Stimulated activated naive CD8-positive, alpha-beta T cell treated with anti-CD3 and anti-CD28 coated beads, Interleukin-15, amount 100 ng/mL, for 72 hours (primary cell): ENCODE measurements around the gene TRIM2.
"Not testable (repeated sequence)": the region's sequence is repeated elsewhere in the genome, so short reads cannot be mapped to it uniquely, and the experiment has no call there.

ENCODE experiments used
- ATAC-seq: fragments of 150-1000 bp; cut with Tn5 transposase; 2 replicates; pipeline ENCODE4 v1.10.0; 2021; ENCODE audit warnings: mild to moderate bottlenecking, moderate library complexity
- DNase-seq, 2 donors: peaks; one replicate each; pipeline ENCODE4 v3.0.0; 2021 to 2022
- H3K27ac Mint-ChIP-seq, 2 donors: one replicate each; pipeline ENCODE4 v1.8.0; 2022; ENCODE audit warnings: mild to moderate bottlenecking in 2 of 2, mixed read lengths in 2 of 2, moderate library complexity in 2 of 2
- H3K27me3 Mint-ChIP-seq: one replicate; pipeline ENCODE4 v1.8.0; 2022; ENCODE audit warnings: mixed read lengths
- H3K4me1 Mint-ChIP-seq: one replicate; pipeline ENCODE4 v1.8.0; 2022; ENCODE audit warnings: mild to moderate bottlenecking, mixed read lengths
- H3K4me3 Mint-ChIP-seq, 2 donors: one replicate each; pipeline ENCODE4 v1.8.0; 2022; ENCODE audit warnings: mild to moderate bottlenecking in 2 of 2, mixed read lengths in 2 of 2, moderate library complexity in 1 of 2
- H3K9me3 Mint-ChIP-seq, 2 donors: one replicate each; pipeline ENCODE4 v1.8.0; 2022; ENCODE audit warnings: mixed read lengths in 2 of 2

Gene TRIM2

DNA sequence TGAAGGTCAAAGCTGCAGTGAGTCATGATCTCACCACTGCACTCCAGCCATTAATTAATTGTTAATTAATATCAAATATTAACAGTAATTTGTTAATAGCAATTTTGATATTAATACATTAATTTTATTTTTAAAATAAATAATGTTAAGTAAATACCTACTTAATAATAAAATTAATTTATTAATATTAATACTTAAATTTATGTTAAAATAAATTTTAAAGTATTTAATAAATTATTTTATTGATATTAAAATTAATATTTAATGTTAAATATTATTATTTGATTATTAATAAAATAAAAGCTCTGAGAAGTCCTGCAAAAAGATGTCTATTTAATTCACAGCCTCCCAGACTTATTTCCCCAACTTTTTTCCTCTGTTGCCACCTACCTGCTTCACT lies 25.1 kb upstream of the TRIM2 start:
- H3K4me1 Mint-ChIP-seq, result no peaks in the 10 kb centered on the region
- no peaks in the 10 kb centered on the region for H3K27me3 Mint-ChIP-seq
- no peak overlapping the region for H3K4me3 Mint-ChIP-seq
- no peaks in the 10 kb centered on the region for H3K9me3 Mint-ChIP-seq
- no peak for ATAC-seq
- DNase-seq, result no peak
- no peak overlapping the region for H3K27ac Mint-ChIP-seq

DNA sequence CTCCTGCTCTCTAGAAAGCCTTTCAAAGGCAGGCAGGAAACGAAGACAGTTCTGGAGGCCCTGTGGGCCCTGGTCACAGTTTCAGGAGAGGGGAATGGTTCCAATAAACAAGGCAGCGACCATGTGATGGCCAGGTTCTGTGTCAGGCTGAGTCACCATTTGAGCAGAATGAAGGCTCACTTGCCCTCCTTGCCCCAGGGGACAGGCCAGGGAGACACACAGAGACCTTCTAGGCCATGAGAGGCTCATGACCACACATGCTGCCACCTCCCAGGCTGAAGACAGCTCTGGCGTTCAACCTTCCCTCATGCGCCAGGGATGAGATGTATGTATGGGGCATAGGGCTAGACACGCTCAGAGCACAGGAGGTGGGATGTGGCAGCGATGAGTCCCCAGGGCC lies 22.9 kb upstream of the TRIM2 start:
- Mint-ChIP-seq H3K27ac (no peak overlapping the region), H3K27me3 (peaks cover 7% of the 10 kb centered on the region), H3K4me1 (no peaks in the 10 kb centered on the region), H3K4me3 (no peak overlapping the region), H3K9me3 (no peaks in the 10 kb centered on the region)
- no peak for DNase-seq
- peak; percentile 27 for ATAC-seq

- no peak for DNase-seq
- H3K27ac Mint-ChIP-seq, result no peak overlapping the region
- no peaks in the 10 kb centered on the region for H3K9me3 Mint-ChIP-seq
- no peak for ATAC-seq
- H3K4me1 Mint-ChIP-seq, result no peaks in the 10 kb centered on the region
- no peak overlapping the region for H3K4me3 Mint-ChIP-seq
- peaks cover 7% of the 10 kb centered on the region for H3K27me3 Mint-ChIP-seq
Observed at GRCh38 chr4:153181700-153182099, 22.5 kb upstream of the TRIM2 start.

DNA sequence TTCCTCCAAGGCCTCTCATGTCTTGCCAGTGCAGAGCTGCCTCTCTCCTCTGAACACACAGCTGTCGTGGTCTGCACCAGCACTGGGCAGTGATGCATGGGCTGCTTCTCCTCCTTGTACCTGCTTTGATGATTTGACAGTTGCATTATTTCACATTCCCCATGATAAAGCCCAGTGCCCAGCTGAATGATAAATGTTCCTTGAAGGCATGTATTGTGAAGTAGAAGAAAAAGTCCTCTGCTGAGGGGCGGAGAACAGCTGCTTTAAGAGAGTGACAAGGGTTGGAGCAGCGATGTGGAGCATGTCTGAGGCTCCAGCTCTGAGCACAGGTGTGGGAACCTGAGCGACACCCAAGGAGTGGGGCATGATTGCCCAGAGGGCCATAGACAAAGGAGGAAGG lies 21.1 kb upstream of the TRIM2 start:
- ATAC-seq (peak; percentile 33), DNase-seq (no peak)
- H3K9me3 Mint-ChIP-seq, result no peaks in the 10 kb centered on the region
- H3K27me3 Mint-ChIP-seq, result peaks cover 7% of the 10 kb centered on the region
- H3K27ac Mint-ChIP-seq, result no peak overlapping the region
- H3K4me1 Mint-ChIP-seq, result no peaks in the 10 kb centered on the region
- H3K4me3 Mint-ChIP-seq, result no peak overlapping the region

DNA sequence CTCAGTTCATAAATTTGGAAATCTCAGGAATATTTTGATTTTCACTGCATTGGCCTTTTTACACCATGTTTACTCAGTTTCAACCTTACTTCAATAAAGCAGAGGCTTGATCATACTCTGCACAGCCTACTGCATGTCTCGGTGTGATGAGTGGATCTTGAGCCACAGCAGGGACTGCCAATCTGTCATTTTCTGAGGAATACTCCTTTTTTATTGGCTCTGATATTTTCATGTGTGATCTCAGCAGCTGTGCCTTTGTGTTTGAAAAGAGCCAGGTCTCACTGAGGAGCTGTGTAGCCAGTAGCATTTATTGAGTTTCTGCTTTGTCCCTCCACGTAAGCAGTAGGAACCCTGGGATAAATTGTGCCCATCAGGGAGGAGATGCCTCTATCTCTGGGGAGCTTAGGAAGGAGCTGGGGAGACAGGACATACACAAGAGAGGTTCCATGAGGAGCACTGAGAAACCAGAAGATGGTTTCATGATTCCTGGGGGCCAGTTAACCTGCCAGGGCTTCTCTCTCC lies 18.9 kb upstream of the TRIM2 start:
- no peak overlapping the region for H3K27ac Mint-ChIP-seq
- ATAC-seq (no peak), DNase-seq (no peak)
- H3K9me3 Mint-ChIP-seq, result no peaks in the 10 kb centered on the region
- H3K27me3 Mint-ChIP-seq, result peaks cover 7% of the 10 kb centered on the region
- no peak overlapping the region for H3K4me3 Mint-ChIP-seq
- peaks cover 5% of the 10 kb centered on the region for H3K4me1 Mint-ChIP-seq

GRCh38 chr4:153186046-153186728 lies 18.1 kb upstream of the TRIM2 start:
- no peak overlapping the region for H3K4me3 Mint-ChIP-seq
- ATAC-seq (no peak), DNase-seq (no peak)
- peaks cover 5% of the 10 kb centered on the region for H3K4me1 Mint-ChIP-seq
- H3K27ac Mint-ChIP-seq, result no peak overlapping the region
- peaks cover 7% of the 10 kb centered on the region for H3K27me3 Mint-ChIP-seq
- H3K9me3 Mint-ChIP-seq, result no peaks in the 10 kb centered on the region

DNA sequence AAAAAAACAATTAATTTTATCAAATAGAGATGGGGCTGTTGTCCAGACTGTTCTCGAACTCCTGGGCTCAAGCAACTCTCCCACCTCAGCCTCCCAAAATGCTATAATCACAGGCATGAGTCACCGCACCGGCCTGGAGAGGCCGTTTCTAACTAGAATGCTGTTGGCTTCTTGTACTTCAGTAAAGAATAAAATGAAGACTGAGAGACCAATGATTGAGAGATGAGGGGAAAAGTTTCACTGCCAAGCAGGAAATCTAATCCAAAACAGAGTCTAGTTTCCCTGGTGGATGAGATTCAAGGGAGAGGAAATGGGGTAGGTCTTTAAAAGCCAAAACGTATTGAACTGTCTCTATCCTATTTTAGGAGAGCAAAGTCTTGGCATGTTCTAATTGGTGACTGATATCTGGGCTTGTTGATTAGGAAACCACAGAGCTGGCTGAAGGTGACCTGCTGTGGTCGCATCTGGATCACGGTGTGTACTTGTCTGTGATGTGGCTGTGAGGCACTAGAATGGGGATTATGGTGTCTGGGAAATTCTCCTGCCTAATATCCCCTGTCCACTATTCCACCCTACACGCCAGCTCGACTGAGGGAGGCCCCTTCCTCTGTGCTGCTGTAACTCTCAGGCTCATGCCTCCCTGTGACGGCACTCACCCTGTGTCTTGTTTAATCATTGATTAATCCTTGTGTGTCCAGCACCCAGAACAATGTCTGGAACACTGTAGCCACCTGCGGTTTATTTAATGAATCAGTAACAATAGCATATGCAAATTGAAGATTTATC lies 15.0 kb upstream of the TRIM2 start:
- DNase-seq (no peak), ATAC-seq (no peak)
- H3K27me3 Mint-ChIP-seq, result peaks cover 7% of the 10 kb centered on the region
- peaks cover 5% of the 10 kb centered on the region for H3K4me1 Mint-ChIP-seq
- H3K27ac Mint-ChIP-seq, result no peak overlapping the region
- no peaks in the 10 kb centered on the region for H3K9me3 Mint-ChIP-seq
- no peak overlapping the region for H3K4me3 Mint-ChIP-seq

DNA sequence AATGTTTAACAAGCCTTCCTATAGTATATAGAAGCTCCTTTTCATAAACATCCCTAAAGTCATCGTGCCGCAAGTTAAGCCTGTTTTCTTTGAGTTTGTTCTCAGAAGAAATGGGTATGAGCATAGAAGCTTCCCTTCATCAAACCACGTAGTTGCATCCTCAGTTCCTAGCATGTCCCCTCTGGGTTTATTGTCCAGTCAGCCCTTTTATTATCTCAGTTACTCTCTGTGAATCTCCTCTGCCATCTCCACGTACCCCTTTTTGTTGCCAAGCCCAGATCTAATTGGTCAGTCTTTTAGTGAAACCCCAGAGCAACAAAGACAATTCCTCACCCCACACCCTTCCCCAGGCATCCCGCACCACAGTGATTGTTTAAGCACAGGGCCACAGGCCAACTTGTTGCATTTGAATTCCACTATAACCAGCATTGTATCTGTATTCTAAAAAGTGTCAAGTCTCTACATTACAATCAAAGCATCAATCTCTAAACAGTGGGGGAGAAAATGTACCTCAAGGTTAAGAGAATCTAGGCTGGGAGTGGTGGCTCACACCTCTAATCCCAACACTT lies 12.4 kb upstream of the TRIM2 start:
- Mint-ChIP-seq H3K4me1 (peaks cover 5% of the 10 kb centered on the region), H3K27me3 (no peaks in the 10 kb centered on the region), H3K4me3 (no peak overlapping the region), H3K27ac (peak overlapping the region in 1 of 2 donors; percentile 10), H3K9me3 (no peaks in the 10 kb centered on the region)
- ATAC-seq, result no peak
- DNase-seq, result no peak

GRCh38 chr4:153197301-153197700 lies 6.9 kb upstream of the TRIM2 start:
- ATAC-seq, result no peak
- Mint-ChIP-seq H3K27ac (no peak overlapping the region), H3K9me3 (no peaks in the 10 kb centered on the region), H3K4me3 (no peak overlapping the region), H3K4me1 (no peaks in the 10 kb centered on the region), H3K27me3 (no peaks in the 10 kb centered on the region)
- no peak for DNase-seq

- Mint-ChIP-seq H3K4me3 (no peak overlapping the region), H3K4me1 (no peaks in the 10 kb centered on the region), H3K27me3 (no peaks in the 10 kb centered on the region), H3K9me3 (no peaks in the 10 kb centered on the region), H3K27ac (no peak overlapping the region)
- no peak for DNase-seq
- no peak for ATAC-seq
Observed at GRCh38 chr4:153198719-153199118, 5.5 kb upstream of the TRIM2 start.

GRCh38 chr4:153203746-153204145 lies 497 bp upstream of the TRIM2 start:
- not testable (repeated sequence) for H3K4me3 Mint-ChIP-seq, H3K9me3 Mint-ChIP-seq, H3K27me3 Mint-ChIP-seq, DNase-seq, ATAC-seq, H3K27ac Mint-ChIP-seq
- H3K4me1 Mint-ChIP-seq, result peaks cover 35% of the 10 kb centered on the region

GRCh38 chr4:153204728-153205648 lies 745 bp downstream of the TRIM2 start:
- Mint-ChIP-seq H3K9me3 (no peaks in the 10 kb centered on the region), H3K4me1 (peaks cover 35% of the 10 kb centered on the region), H3K27me3 (peaks cover 5% of the 10 kb centered on the region), H3K4me3 (peak overlapping the region; percentile 39 to 58), H3K27ac (no peak overlapping the region)
- ATAC-seq, result peak; percentile 56
- DNase-seq, result peak; percentile 17 to 23

- Mint-ChIP-seq H3K9me3 (no peaks in the 10 kb centered on the region), H3K4me3 (peak overlapping the region; percentile 39 to 58), H3K4me1 (peaks cover 35% of the 10 kb centered on the region), H3K27me3 (peaks cover 5% of the 10 kb centered on the region), H3K27ac (no peak overlapping the region)
- ATAC-seq (peak; percentile 64), DNase-seq (peak in 1 of 2 donors; percentile 16)
Observed at GRCh38 chr4:153205757-153206156, 1.5 kb downstream of the TRIM2 start.

GRCh38 chr4:153206534-153206933 lies 2.3 kb downstream of the TRIM2 start:
- Mint-ChIP-seq H3K4me3 (peak overlapping the region in 1 of 2 donors; percentile 23), H3K9me3 (no peaks in the 10 kb centered on the region), H3K27me3 (peaks cover 5% of the 10 kb centered on the region), H3K27ac (peak overlapping the region in 1 of 2 donors; percentile 13), H3K4me1 (peaks cover 35% of the 10 kb centered on the region)
- ATAC-seq (no peak), DNase-seq (no peak)

DNA sequence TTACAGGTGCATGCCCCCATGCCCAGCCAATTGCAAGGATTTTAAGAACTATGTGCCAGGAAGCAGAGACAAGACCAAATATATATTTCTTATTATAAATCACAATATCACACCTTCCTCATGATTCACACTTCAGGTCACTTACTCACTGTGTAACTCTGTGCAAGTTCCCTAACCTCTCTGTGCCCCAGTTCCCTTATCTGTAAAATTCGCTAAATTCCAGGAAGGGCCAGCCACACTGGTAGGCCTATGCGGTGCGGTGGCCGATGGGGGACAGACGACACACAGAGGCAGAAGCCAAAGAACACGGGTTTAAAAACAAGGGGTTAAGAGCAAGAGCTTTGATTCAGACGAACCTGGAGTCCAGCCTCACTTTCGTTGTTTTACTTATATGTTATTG lies 2.8 kb downstream of the TRIM2 start:
- peak overlapping the region in 1 of 2 donors; percentile 23 for H3K4me3 Mint-ChIP-seq
- H3K9me3 Mint-ChIP-seq, result no peaks in the 10 kb centered on the region
- peaks cover 5% of the 10 kb centered on the region for H3K27me3 Mint-ChIP-seq
- peaks cover 38% of the 10 kb centered on the region for H3K4me1 Mint-ChIP-seq
- peak overlapping the region; percentile 13 to 37 for H3K27ac Mint-ChIP-seq
- peak; percentile 83 for ATAC-seq
- peak in 1 of 2 donors; percentile 24 for DNase-seq
